SK-N-MC (cell line): ENCODE data around the gene SNX1.

ENCODE experiments used
- DNase-seq: peaks from one replicate; pipeline ENCODE4 v3.0.0-alpha.2; 2011; ENCODE audit warnings: low read depth, low spot score
- H3K27ac ChIP-seq: fragments of 200-600 bp; sonication (generic); 2 replicates; pipeline ENCODE4 v1.5.1; 2016; ENCODE audit warnings: mixed run types
- H3K36me3 ChIP-seq: fragments of 200-600 bp; sonication (generic); 2 replicates; pipeline ENCODE4 v1.6.1; 2017; ENCODE audit warnings: antibody characterized with exemption, low read length, mixed read lengths; ENCODE audit not compliant: insufficient read depth
- H3K4me3 ChIP-seq: fragments of 200-600 bp; sonication (generic); 2 replicates; pipeline ENCODE4 v1.5.1; 2016
- H3K9ac ChIP-seq: fragments of 200-600 bp; sonication (generic); 2 replicates; pipeline ENCODE4 v1.8.0; 2017; ENCODE audit warnings: mixed run types, mixed read lengths; ENCODE audit not compliant: insufficient read length
- H3K9me3 ChIP-seq: fragments of 200-600 bp; sonication (generic); 2 replicates; pipeline ENCODE4 v1.6.1; 2017; ENCODE audit warnings: low read depth, mild to moderate bottlenecking, antibody characterized with exemption, low read length, moderate library complexity, mixed read lengths
- FOXP2 ChIP-seq: optimal IDR thresholded peaks from 2 replicates; pipeline ENCODE3; 2011; ENCODE audit warnings: mild to moderate bottlenecking, moderate library complexity; ENCODE audit not compliant: insufficient read depth; ENCODE audit errors: extremely low read length, control extremely low read depth

The SNX1 gene

GRCh38 chr15:64187396-64188191 lies 91.8 kb downstream of the SNX1 start:
- H3K36me3 ChIP-seq: peaks cover 14% of the 10 kb centered on the region
- no peak overlapping the region for H3K4me3 ChIP-seq
- no peak overlapping the region for H3K27ac ChIP-seq
- DNase-seq: no peak
- no peak overlapping the region for H3K9ac ChIP-seq
- no peak for TF ChIP-seq FOXP2
- no peaks in the 10 kb centered on the region for H3K9me3 ChIP-seq
